ENCODE results near the gene POC1A. TPM values are rescaled to one million over a fixed set of nuclear protein-coding genes. Genes with fewer than 3 reads are reported as not detected.
"Not testable (repeated sequence)": the region's sequence is repeated elsewhere in the genome, so short reads cannot be mapped to it uniquely, and the experiment has no call there.

Gene POC1A
- total and polyA plus RNA-seq, 2 donors (not counting 1 experiment from before 2014, with no cell fraction given) = 1.7 to 2.8 TPM

- no peak overlapping the region for H3K4me3 ChIP-seq (ENCODE audit: control extremely low read depth in 1 of 5, extremely low read depth in 1 of 5, insufficient read depth in 1 of 5, low read depth in 2 of 5, low read length in 4 of 5)
- H3K36me3 ChIP-seq (replicated peaks in 1 of 2; ENCODE audit: control extremely low read depth in 1 of 2, control insufficient read depth in 1 of 2, extremely low read depth in 1 of 2, insufficient read depth in 2 of 2, low read length in 1 of 2) = no peaks in the 10 kb centered on the region
- Mint-ChIP-seq H3K9me3 (ENCODE audit: insufficient read depth) (no peaks in the 10 kb centered on the region), H3K27ac (no peak overlapping the region), H3K27me3 (no peaks in the 10 kb centered on the region), H3K4me3 (no peak overlapping the region), H3K4me1 (no peaks in the 10 kb centered on the region)
- no peaks in the 10 kb centered on the region for H4K20me1 ChIP-seq (ENCODE audit: control insufficient read depth, insufficient read depth, low read length, poor library complexity, severe bottlenecking)
- no peaks in the 10 kb centered on the region for H3K4me1 ChIP-seq (ENCODE audit: control insufficient read depth in 2 of 2, insufficient read depth in 2 of 2, low read length in 2 of 2)
- intact Hi-C loops (cut with micrococcal nuclease) = no loop called here
- ChIA-PET CTCF (interaction anchor here (0.7 kb wide), 1 partner anchor 219 kb away, joined by 3 read pairs; no protein-coding TSS in a partner anchor), POLR2A (no interaction called here)
- ATAC-seq (ENCODE audit: low read depth) (no peak), DNase-seq (no peak)
- no peaks in the 10 kb centered on the region for H3K79me2 ChIP-seq (ENCODE audit: control insufficient read depth, insufficient read depth, low read length)
- H3K27me3 ChIP-seq (replicated peaks in 1 of 4; ENCODE audit: control extremely low read depth in 1 of 4, control insufficient read depth in 3 of 4, insufficient read depth in 4 of 4, low read length in 3 of 4) = no peaks in the 10 kb centered on the region
- H2AFZ ChIP-seq (ENCODE audit: insufficient read depth, low read depth, low read length, poor library complexity, severe bottlenecking) = no peak overlapping the region
- no peak overlapping the region for H3K27ac ChIP-seq (ENCODE audit: low read length in 2 of 2)
- WGBS (ENCODE audit: insufficient coverage) = 98% methylated on average over 4 of the region's 4 CpGs
- H3K9me3 ChIP-seq (ENCODE audit: control extremely low read depth in 1 of 3, control insufficient read depth in 2 of 3, insufficient read depth in 1 of 3, low read length in 2 of 3) = no peaks in the 10 kb centered on the region
- H3K4me2 ChIP-seq (replicated peaks; ENCODE audit: low read depth, low read length, poor library complexity, severe bottlenecking) = no peak overlapping the region
- no peak overlapping the region for H3K9ac ChIP-seq (ENCODE audit: low read length)
- TF ChIP-seq EZH2 (IDR thresholded peaks at IDR 0.05; ENCODE audit: borderline replicate concordance, insufficient read depth, low read depth, low read length, poor library complexity, severe bottlenecking) (no peak), CTCF (IDR thresholded peaks at IDR 0.05) (no peak)
These were observed 27.3 kb upstream of the POC1A start for GRCh38 chr3:52181543-52181942.

GRCh38 chr3:52178537-52178936 is 24.3 kb upstream of the POC1A start:
- no peaks in the 10 kb centered on the region for H3K4me1 Mint-ChIP-seq
- H3K36me3 ChIP-seq (replicated peaks in 1 of 2; ENCODE audit: control extremely low read depth in 1 of 2, control insufficient read depth in 1 of 2, extremely low read depth in 1 of 2, insufficient read depth in 2 of 2, low read length in 1 of 2) = no peaks in the 10 kb centered on the region
- no peaks in the 10 kb centered on the region for H3K4me1 ChIP-seq (ENCODE audit: control insufficient read depth in 2 of 2, insufficient read depth in 2 of 2, low read length in 2 of 2)
- TF ChIP-seq CTCF (IDR thresholded peaks at IDR 0.05) (no peak), EZH2 (IDR thresholded peaks at IDR 0.05; ENCODE audit: borderline replicate concordance, insufficient read depth, low read depth, low read length, poor library complexity, severe bottlenecking) (no peak)
- ATAC-seq (ENCODE audit: low read depth) (no peak), DNase-seq (no peak)
- POLR2A ChIA-PET = no interaction called here
- no peaks in the 10 kb centered on the region for H3K27me3 ChIP-seq (replicated peaks in 1 of 4; ENCODE audit: control extremely low read depth in 1 of 4, control insufficient read depth in 3 of 4, insufficient read depth in 4 of 4, low read length in 3 of 4)
- CTCF ChIA-PET = interaction anchor here (0.7 to 1.4 kb wide), 2 partner anchors 34 to 743 kb away, joined by 4 read pairs; no protein-coding TSS in a partner anchor
- H3K27ac ChIP-seq (ENCODE audit: low read length in 2 of 2) = no peak overlapping the region
- H3K4me3 Mint-ChIP-seq = no peak overlapping the region
- H3K4me2 ChIP-seq (replicated peaks; ENCODE audit: low read depth, low read length, poor library complexity, severe bottlenecking) = no peak overlapping the region
- no peaks in the 10 kb centered on the region for H3K79me2 ChIP-seq (ENCODE audit: control insufficient read depth, insufficient read depth, low read length)
- no peaks in the 10 kb centered on the region for H3K9me3 ChIP-seq (ENCODE audit: control extremely low read depth in 1 of 3, control insufficient read depth in 2 of 3, insufficient read depth in 1 of 3, low read length in 2 of 3)
- H2AFZ ChIP-seq (ENCODE audit: insufficient read depth, low read depth, low read length, poor library complexity, severe bottlenecking) = no peak overlapping the region
- no peaks in the 10 kb centered on the region for H3K27me3 Mint-ChIP-seq
- no peak overlapping the region for H3K9ac ChIP-seq (ENCODE audit: low read length)
- no peak overlapping the region for H3K27ac Mint-ChIP-seq
- intact Hi-C loops (cut with micrococcal nuclease) = no loop called here
- H4K20me1 ChIP-seq (ENCODE audit: control insufficient read depth, insufficient read depth, low read length, poor library complexity, severe bottlenecking) = no peaks in the 10 kb centered on the region
- no peak overlapping the region for H3K4me3 ChIP-seq (ENCODE audit: control extremely low read depth in 1 of 5, extremely low read depth in 1 of 5, insufficient read depth in 1 of 5, low read depth in 2 of 5, low read length in 4 of 5)
- 94% methylated on average over 1 of the region's 1 CpG for WGBS (ENCODE audit: insufficient coverage)
- H3K9me3 Mint-ChIP-seq (ENCODE audit: insufficient read depth) = no peaks in the 10 kb centered on the region

GRCh38 chr3:52178126-52178525 is 23.9 kb upstream of the POC1A start:
- H3K79me2 ChIP-seq (ENCODE audit: control insufficient read depth, insufficient read depth, low read length); H3K27me3 Mint-ChIP-seq; ATAC-seq (ENCODE audit: low read depth); H3K4me3 ChIP-seq (ENCODE audit: control extremely low read depth in 1 of 5, extremely low read depth in 1 of 5, insufficient read depth in 1 of 5, low read depth in 2 of 5, low read length in 4 of 5); H3K9me3 ChIP-seq (ENCODE audit: control extremely low read depth in 1 of 3, control insufficient read depth in 2 of 3, insufficient read depth in 1 of 3, low read length in 2 of 3); H3K9me3 Mint-ChIP-seq (ENCODE audit: insufficient read depth); H3K4me2 ChIP-seq (replicated peaks; ENCODE audit: low read depth, low read length, poor library complexity, severe bottlenecking); H3K4me3 Mint-ChIP-seq; H4K20me1 ChIP-seq (ENCODE audit: control insufficient read depth, insufficient read depth, low read length, poor library complexity, severe bottlenecking); H3K27ac Mint-ChIP-seq; H3K27ac ChIP-seq (ENCODE audit: low read length in 2 of 2); DNase-seq; H3K9ac ChIP-seq (ENCODE audit: low read length); intact Hi-C loops (cut with micrococcal nuclease); H3K27me3 ChIP-seq (replicated peaks in 1 of 4; ENCODE audit: control extremely low read depth in 1 of 4, control insufficient read depth in 3 of 4, insufficient read depth in 4 of 4, low read length in 3 of 4); H2AFZ ChIP-seq (ENCODE audit: insufficient read depth, low read depth, low read length, poor library complexity, severe bottlenecking); POLR2A ChIA-PET; H3K36me3 ChIP-seq (replicated peaks in 1 of 2; ENCODE audit: control extremely low read depth in 1 of 2, control insufficient read depth in 1 of 2, extremely low read depth in 1 of 2, insufficient read depth in 2 of 2, low read length in 1 of 2); H3K4me1 ChIP-seq (ENCODE audit: control insufficient read depth in 2 of 2, insufficient read depth in 2 of 2, low read length in 2 of 2); H3K4me1 Mint-ChIP-seq: not testable (repeated sequence)
- WGBS (ENCODE audit: insufficient coverage) = 94% methylated on average over 4 of the region's 4 CpGs
- CTCF ChIA-PET = interaction anchor here (1.4 kb wide), 1 partner anchor 33 kb away, joined by 4 read pairs; no protein-coding TSS in a partner anchor
